ENCODE results near the gene ITPK1. TPM values are rescaled to one million over a fixed set of nuclear protein-coding genes. Genes with fewer than 3 reads are reported as not detected.

Gene ITPK1
- total RNA-seq, 4 donors from 2014 or later, result 108 to 221 (median 138) TPM

- Histone ChIP-seq H3K27me3 (no peaks in the 10 kb centered on the region), H3K9me3 (no peaks in the 10 kb centered on the region), H3K27ac (replicated peaks in 1 of 4) (no peak overlapping the region), H3K4me1 (no peaks in the 10 kb centered on the region), H3K36me3 (peaks cover 21 to 84% (median 65%) of the 10 kb centered on the region in 4 donors), H3K4me3 (no peak overlapping the region)
- DNase-seq (ENCODE audit: extremely low spot score), result no peak
- no peak for TF ChIP-seq POLR2A (IDR thresholded peaks at IDR 0.05; ENCODE audit: low read depth)
- no peak for TF ChIP-seq CTCF (IDR thresholded peaks at IDR 0.05)
- TF ChIP-seq POLR2AphosphoS5 (IDR thresholded peaks at IDR 0.05), result no peak
- no peak for TF ChIP-seq EP300 (IDR thresholded peaks at IDR 0.05)
- intact Hi-C loops (cut with DNase I), result no loop called here
- 83% methylated on average over 5 of the region's 9 CpGs for WGBS
These were observed 177.4 kb downstream of the ITPK1 start for GRCh38 chr14:92938235-92938875.

GRCh38 chr14:92937051-92937937, 178.4 kb downstream of the ITPK1 start:
- no peak overlapping the region for H3K27ac ChIP-seq (replicated peaks in 1 of 4)
- 93% methylated on average over 15 of the region's 16 CpGs for WGBS
- TF ChIP-seq EP300 (IDR thresholded peaks at IDR 0.05) (no peak), CTCF (IDR thresholded peaks at IDR 0.05) (no peak), POLR2AphosphoS5 (IDR thresholded peaks at IDR 0.05) (no peak), POLR2A (IDR thresholded peaks at IDR 0.05; ENCODE audit: low read depth) (no peak)

GRCh38 chr14:92936085-92936484, 179.6 kb downstream of the ITPK1 start:
- intact Hi-C loops (cut with DNase I), result no loop called here
- Histone ChIP-seq H3K4me3 (no peak overlapping the region), H3K9me3 (no peaks in the 10 kb centered on the region), H3K27me3 (no peaks in the 10 kb centered on the region), H3K4me1 (no peaks in the 10 kb centered on the region), H3K36me3 (peaks cover 18 to 62% (median 43%) of the 10 kb centered on the region in 4 donors), H3K27ac (replicated peaks in 1 of 4) (no peak overlapping the region)
- DNase-seq (ENCODE audit: extremely low spot score), result no peak
- TF ChIP-seq POLR2AphosphoS5 (IDR thresholded peaks at IDR 0.05) (no peak), CTCF (IDR thresholded peaks at IDR 0.05) (no peak), POLR2A (IDR thresholded peaks at IDR 0.05; ENCODE audit: low read depth) (no peak), EP300 (IDR thresholded peaks at IDR 0.05) (no peak)
- 88% methylated on average over 6 of the region's 11 CpGs for WGBS

More at GRCh38 chr14:92937051-92937937, 178.4 kb downstream of the ITPK1 start:
- peaks cover 21 to 74% (median 55%) of the 10 kb centered on the region in 4 donors for H3K36me3 ChIP-seq
- H3K27me3 ChIP-seq, result no peaks in the 10 kb centered on the region
- DNase-seq (ENCODE audit: extremely low spot score), result no peak
- intact Hi-C loops (cut with DNase I), result no loop called here
- H3K4me1 ChIP-seq, result no peaks in the 10 kb centered on the region
- H3K4me3 ChIP-seq, result no peak overlapping the region
- no peaks in the 10 kb centered on the region for H3K9me3 ChIP-seq

- no peak for TF ChIP-seq POLR2AphosphoS5 (IDR thresholded peaks at IDR 0.05)
- TF ChIP-seq CTCF (IDR thresholded peaks at IDR 0.05), result no peak
- TF ChIP-seq EP300 (IDR thresholded peaks at IDR 0.05), result no peak
- no peak for TF ChIP-seq POLR2A (IDR thresholded peaks at IDR 0.05; ENCODE audit: low read depth)
- Histone ChIP-seq H3K36me3 (peaks cover 18 to 55% (median 37%) of the 10 kb centered on the region in 4 donors), H3K4me3 (no peak overlapping the region), H3K4me1 (no peaks in the 10 kb centered on the region), H3K9me3 (no peaks in the 10 kb centered on the region), H3K27me3 (no peaks in the 10 kb centered on the region), H3K27ac (replicated peaks in 1 of 4) (no peak overlapping the region)
- WGBS, result 76% methylated on average over 4 of the region's 11 CpGs
- no peak for DNase-seq (ENCODE audit: extremely low spot score)
- intact Hi-C loops (cut with DNase I), result no loop called here
These were observed 180.3 kb downstream of the ITPK1 start for GRCh38 chr14:92935446-92935845.

Measured in esophagus muscularis mucosa (tissue), 4 donors.